Panc1 (cell line): ENCODE results near the gene SEL1L3. TPM values are rescaled to one million over a fixed set of nuclear protein-coding genes. Genes with fewer than 3 reads are reported as not detected.

Source experiments
- ATAC-seq: fragments of 200-7000 bp; cut with Tn5 transposase; 2 replicates; pipeline ENCODE4 v1.9.1; 2020; ENCODE audit warnings: mild to moderate bottlenecking, moderate library complexity
- BruUV-seq: library from RNA; stranded (reverse); fragments of 400-500 nt; replicated peaks from 2 replicates; lab custom pipeline; 2021; lab: Mats Ljungman, UMichigan
- CTCF ChIA-PET: fragments of 300-600 bp; sonication (Branson Sonifier 250); formaldehyde crosslinking; loops from one replicate; lab custom pipeline; 2022; ENCODE audit warnings: antibody characterized with exemption; lab: Charles Lee
- POLR2A ChIA-PET: fragments of 300-600 bp; sonication (Branson Sonifier 250); formaldehyde crosslinking; loops from one replicate; lab custom pipeline; 2022; ENCODE audit warnings: antibody characterized with exemption; lab: Charles Lee
- DNase-seq: peaks from one replicate; pipeline ENCODE4 v3.0.0-alpha.2; 2010; ENCODE audit warnings: low read depth, low spot score
- H3K27ac ChIP-seq: 2 replicates; pipeline ENCODE4 v1.5.1; 2011; ENCODE audit warnings: mild to moderate bottlenecking, low read length, inconsistent platforms
- H3K27me3 ChIP-seq: fragments of 200-500 bp; sonication (Bioruptor generic); 2 replicates; pipeline ENCODE4 v1.6.0; 2014; ENCODE audit warnings: low read length, inconsistent platforms; ENCODE audit not compliant: control insufficient read depth, insufficient read depth
- H3K36me3 ChIP-seq: fragments of 200-500 bp; sonication (Bioruptor generic); 2 replicates; pipeline ENCODE4 v1.5.1; 2014; ENCODE audit warnings: inconsistent platforms, mild to moderate bottlenecking, low read length, moderate library complexity; ENCODE audit not compliant: control insufficient read depth, insufficient read depth
- H3K4me1 ChIP-seq: 2 replicates; pipeline ENCODE4 v1.5.1; 2011; ENCODE audit warnings: inconsistent platforms, mild to moderate bottlenecking, low read length, moderate library complexity; ENCODE audit not compliant: control insufficient read depth, insufficient read depth
- H3K4me3 ChIP-seq, 2 experiments: 2 replicates each; pipeline ENCODE4 v1.5.1; 2011 to 2012; ENCODE audit warnings: low read depth in 2 of 2, low read length in 2 of 2, mild to moderate bottlenecking in 2 of 2, inconsistent platforms in 1 of 2, moderate library complexity in 1 of 2
- H3K9me3 ChIP-seq: fragments of 200-500 bp; sonication (Bioruptor generic); 2 replicates; pipeline ENCODE4 v1.5.1; 2014; ENCODE audit warnings: low read depth, mild to moderate bottlenecking, inconsistent platforms, low read length, moderate library complexity; ENCODE audit not compliant: control insufficient read depth, insufficient read depth
- CTCF ChIP-seq: fragments of 450-650 bp; IDR thresholded peaks from 2 replicates; pipeline ENCODE4 v1.5.1; 2017; ENCODE audit warnings: mild to moderate bottlenecking
- POLR2AphosphoS5 ChIP-seq: IDR thresholded peaks from 2 replicates; pipeline ENCODE4 v1.6.1; 2012; ENCODE audit warnings: mild to moderate bottlenecking, low read depth, low read length, moderate library complexity
- REST ChIP-seq, 2 experiments: IDR thresholded peaks; 2 replicates each; pipeline ENCODE4 v1.6.1; 2011 to 2012; ENCODE audit warnings: low read depth in 2 of 2, control low read depth in 1 of 2, low read length in 1 of 2, mild to moderate bottlenecking in 1 of 2, moderate library complexity in 1 of 2; ENCODE audit not compliant: insufficient read depth in 1 of 2
- SIN3A ChIP-seq: IDR thresholded peaks from 2 replicates; pipeline ENCODE4 v1.6.1; 2012; ENCODE audit warnings: low read depth, mild to moderate bottlenecking, low read length, moderate library complexity, borderline replicate concordance; ENCODE audit not compliant: insufficient read depth
- TCF7L2 ChIP-seq: IDR thresholded peaks from 2 replicates; pipeline ENCODE4 v1.6.1; 2011; ENCODE audit warnings: mild to moderate bottlenecking, low read depth, low read length, inconsistent platforms
- in situ Hi-C: cut with HindIII; loops from 2 replicates; pipeline ENCODE4 v1.10.0; 2016; ENCODE audit warnings: low sequenced_read_pairs, low pct_unique_long_range_greater_than_20kb
- intact Hi-C: fragments of 100-400 bp; cut with micrococcal nuclease; formaldehyde crosslinking; loops from one replicate; pipeline ENCODE4 v1.10.0; 2022; ENCODE audit not compliant: unreplicated experiment
- total RNA-seq: library from RNA; stranded (reverse); gene quantifications from one replicate; pipeline ENCODE4 v1.2.1, GENCODE V29; 2021; ENCODE audit not compliant: unreplicated experiment

Gene SEL1L3
- total RNA-seq, 1 experiment from 2014 or later, result 1.1 TPM

GRCh38 chr4:25838526-25838925, 24.3 kb downstream of the SEL1L3 start:
- in situ Hi-C loops (no loop called here), intact Hi-C loops (no loop called here)
- no peak overlapping the region for H3K4me3 ChIP-seq
- no peaks in the 10 kb centered on the region for H3K4me1 ChIP-seq
- H3K27me3 ChIP-seq, result no peaks in the 10 kb centered on the region
- H3K27ac ChIP-seq, result no peak overlapping the region
- BruUV-seq, result no TSS peak
- CTCF ChIA-PET, result no interaction called here
- POLR2A ChIA-PET, result no interaction called here
- TF ChIP-seq SIN3A (no peak), TCF7L2 (no peak), CTCF (no peak), POLR2AphosphoS5 (no peak), REST (IDR thresholded peaks at IDR 0.05; ENCODE audit: insufficient read depth in 1 of 2, low read depth in 2 of 2, low read length in 1 of 2) (no peak)
- no peaks in the 10 kb centered on the region for H3K9me3 ChIP-seq
- DNase-seq (no peak), ATAC-seq (no peak)
- H3K36me3 ChIP-seq, result no peaks in the 10 kb centered on the region

- BruUV-seq, result no TSS peak
- no peak for DNase-seq
- Histone ChIP-seq H3K4me3 (no peak overlapping the region), H3K9me3 (no peaks in the 10 kb centered on the region), H3K27me3 (no peaks in the 10 kb centered on the region), H3K36me3 (no peaks in the 10 kb centered on the region), H3K4me1 (no peaks in the 10 kb centered on the region), H3K27ac (no peak overlapping the region)
- CTCF ChIA-PET, result no interaction called here
- no peak for ATAC-seq
- no peak for TF ChIP-seq POLR2AphosphoS5
- TF ChIP-seq SIN3A, result no peak
- no peak for TF ChIP-seq TCF7L2
- no peak for TF ChIP-seq CTCF
- TF ChIP-seq REST (IDR thresholded peaks at IDR 0.05; ENCODE audit: insufficient read depth in 1 of 2, low read depth in 2 of 2, low read length in 1 of 2), result no peak
- in situ Hi-C loops (no loop called here), intact Hi-C loops (no loop called here)
- POLR2A ChIA-PET, result no interaction called here
Measured at GRCh38 chr4:25837107-25837506, 25.7 kb downstream of the SEL1L3 start.
